K562 (cell line): ENCODE measurements around the gene NUDT15. TPM values are rescaled to one million over a fixed set of nuclear protein-coding genes. Genes with fewer than 3 reads are reported as not detected.

Experiments
- FUS ChIP-seq: fragments of 200-400 bp; formaldehyde crosslinking; optimal IDR thresholded peaks from 2 replicates; pipeline ENCODE3; 2017; ENCODE audit warnings: low read depth, low read length
- OTX1 ChIP-seq: fragments of 450-650 bp; formaldehyde crosslinking; IDR thresholded peaks from 2 replicates; pipeline ENCODE4 v1.4.0; 2022; ENCODE audit warnings: mild to moderate bottlenecking
- ZNF23 ChIP-seq: fragments of 250-450 bp; sonication (Bioruptor Pico); IDR thresholded peaks from 2 replicates; pipeline ENCODE4 v1.4.0; 2020; ENCODE audit warnings: mild to moderate bottlenecking
- polyA plus RNA-seq, 8 experiments: library from polyadenylated mRNA; depleted of rRNA in 4 of 8; stranded (reverse) in 5 of 8; unstranded in 3 of 8; fragments of >200 nt; fragmentation: Nextera tagmentation in 2 of 8; fragmentation: Illumina TruSeq in 1 of 8; extraction: Ambion mirVana in 2 of 8; extraction: Trizol in 1 of 8; gene quantifications; 2 replicates each; pipeline versions ENCODE4 v1.2.1 to v1.2.3, GENCODE V29; 2011 to 2014; ENCODE audit warnings: inconsistent platforms in 1 of 8, missing spikeins in 1 of 8
- total RNA-seq, 7 experiments: library from RNA; depleted of rRNA in 6 of 7; stranded (reverse); fragments of >200 nt in 6 of 7; fragmentation: Illumina TruSeq in 2 of 7; extraction: Trizol in 2 of 7; gene quantifications; 2 replicates each; pipeline versions ENCODE4 v1.2.1 to v1.2.3, GENCODE V29; 2011 to 2021; ENCODE audit warnings: low replicate concordance in 1 of 7
- TF ChIP-seq, protein P1 (sequence below), 2 experiments: fragments of 450-650 bp in 1 of 2; sonication (generic) in 1 of 2; formaldehyde crosslinking in 1 of 2; IDR thresholded peaks; 2 replicates each; pipeline versions ENCODE4 v1.7.1 to v1.9.0; 2016 to 2022; ENCODE audit warnings: inconsistent platforms in 1 of 2, mild to moderate bottlenecking in 1 of 2, missing genetic modification reagents in 1 of 2

The NUDT15 gene
- total and polyA plus RNA-seq, 9 of the 15 experiments (the other 6 are each of a cell fraction or from before 2014, with no cell fraction given) = 14.2 to 26.9 (median 21.6) TPM

DNA sequence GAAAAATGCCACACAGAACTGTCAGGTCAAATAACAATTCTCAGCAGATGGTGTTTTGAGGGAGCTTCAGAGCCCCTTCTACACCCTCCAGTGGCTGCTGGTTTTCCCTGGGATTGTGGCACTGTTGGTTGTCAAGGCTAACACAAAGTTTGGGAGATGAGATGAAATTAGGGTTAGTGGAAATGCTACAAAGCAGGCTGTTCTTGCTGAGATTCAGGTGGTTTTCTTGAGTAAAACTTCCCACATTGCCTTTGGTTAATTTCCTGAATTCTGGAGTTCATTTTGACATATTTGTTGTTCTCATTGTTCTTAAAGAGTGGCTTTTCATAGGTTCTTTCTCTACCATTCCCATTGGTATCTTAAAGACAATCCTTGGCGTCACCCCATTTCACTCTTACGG lies 35.3 kb downstream of the NUDT15 start (continued):
- TF ChIP-seq, protein P1, sequence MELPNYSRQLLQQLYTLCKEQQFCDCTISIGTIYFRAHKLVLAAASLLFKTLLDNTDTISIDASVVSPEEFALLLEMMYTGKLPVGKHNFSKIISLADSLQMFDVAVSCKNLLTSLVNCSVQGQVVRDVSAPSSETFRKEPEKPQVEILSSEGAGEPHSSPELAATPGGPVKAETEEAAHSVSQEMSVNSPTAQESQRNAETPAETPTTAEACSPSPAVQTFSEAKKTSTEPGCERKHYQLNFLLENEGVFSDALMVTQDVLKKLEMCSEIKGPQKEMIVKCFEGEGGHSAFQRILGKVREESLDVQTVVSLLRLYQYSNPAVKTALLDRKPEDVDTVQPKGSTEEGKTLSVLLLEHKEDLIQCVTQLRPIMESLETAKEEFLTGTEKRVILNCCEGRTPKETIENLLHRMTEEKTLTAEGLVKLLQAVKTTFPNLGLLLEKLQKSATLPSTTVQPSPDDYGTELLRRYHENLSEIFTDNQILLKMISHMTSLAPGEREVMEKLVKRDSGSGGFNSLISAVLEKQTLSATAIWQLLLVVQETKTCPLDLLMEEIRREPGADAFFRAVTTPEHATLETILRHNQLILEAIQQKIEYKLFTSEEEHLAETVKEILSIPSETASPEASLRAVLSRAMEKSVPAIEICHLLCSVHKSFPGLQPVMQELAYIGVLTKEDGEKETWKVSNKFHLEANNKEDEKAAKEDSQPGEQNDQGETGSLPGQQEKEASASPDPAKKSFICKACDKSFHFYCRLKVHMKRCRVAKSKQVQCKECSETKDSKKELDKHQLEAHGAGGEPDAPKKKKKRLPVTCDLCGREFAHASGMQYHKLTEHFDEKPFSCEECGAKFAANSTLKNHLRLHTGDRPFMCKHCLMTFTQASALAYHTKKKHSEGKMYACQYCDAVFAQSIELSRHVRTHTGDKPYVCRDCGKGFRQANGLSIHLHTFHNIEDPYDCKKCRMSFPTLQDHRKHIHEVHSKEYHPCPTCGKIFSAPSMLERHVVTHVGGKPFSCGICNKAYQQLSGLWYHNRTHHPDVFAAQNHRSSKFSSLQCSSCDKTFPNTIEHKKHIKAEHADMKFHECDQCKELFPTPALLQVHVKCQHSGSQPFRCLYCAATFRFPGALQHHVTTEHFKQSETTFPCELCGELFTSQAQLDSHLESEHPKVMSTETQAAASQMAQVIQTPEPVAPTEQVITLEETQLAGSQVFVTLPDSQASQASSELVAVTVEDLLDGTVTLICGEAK (IDR thresholded peaks at IDR 0.05) = no peak
- TF ChIP-seq, protein P1 (CRISPR knock-in tag; IDR thresholded peaks at IDR 0.05) = no peak
- TF ChIP-seq ZNF23 (CRISPR knock-in tag) (no peak), FUS (no peak), OTX1 (no peak)
